ENCODE results near the gene EIF4G3. TPM values are rescaled to one million over a fixed set of nuclear protein-coding genes. Genes with fewer than 3 reads are reported as not detected.
"Not testable (repeated sequence)": the region's sequence is repeated elsewhere in the genome, so short reads cannot be mapped to it uniquely, and the experiment has no call there.

Gene EIF4G3
- 34.4 TPM for polyA plus RNA-seq (2012; ENCODE audit: missing spikeins)

- DNase-seq (ENCODE audit: insufficient read length) (peak; percentile 89), FAIRE-seq (peak; percentile 94)
- TF ChIP-seq TAF1 (IDR thresholded peaks at IDR 0.05; ENCODE audit: borderline replicate concordance, low read depth, low read length) = peak; percentile 85
- TF ChIP-seq POLR2A (IDR thresholded peaks at IDR 0.05; ENCODE audit: low read depth, low read length) = peak; percentile 83
- peak; percentile 80 for TF ChIP-seq POLR2AphosphoS5 (IDR thresholded peaks at IDR 0.05; ENCODE audit: low read depth, low read length)
Measured at GRCh38 chr1:21176586-21177555, at the start of gene EIF4G3. Gene EIF4G3 (minus strand): TSS chr1:21176897. CDS start chr1:21002742, 174,155 bp downstream.

GRCh38 chr1:21225065-21225464 is 48.4 kb upstream of the EIF4G3 start:
- TF ChIP-seq POLR2A (IDR thresholded peaks at IDR 0.05; ENCODE audit: low read depth, low read length) (no peak), POLR2AphosphoS5 (IDR thresholded peaks at IDR 0.05; ENCODE audit: low read depth, low read length) (no peak)
- FAIRE-seq (no peak), DNase-seq (ENCODE audit: insufficient read length) (no peak)

- TF ChIP-seq TAF1 (IDR thresholded peaks at IDR 0.05; ENCODE audit: borderline replicate concordance, low read depth, low read length) (no peak), POLR2AphosphoS5 (IDR thresholded peaks at IDR 0.05; ENCODE audit: low read depth, low read length) (no peak), POLR2A (IDR thresholded peaks at IDR 0.05; ENCODE audit: low read depth, low read length) (no peak)
- FAIRE-seq (no peak), DNase-seq (ENCODE audit: insufficient read length) (no peak)
Measured at GRCh38 chr1:21220815-21221214, 44.1 kb upstream of the EIF4G3 start.

- TF ChIP-seq POLR2A (IDR thresholded peaks at IDR 0.05; ENCODE audit: low read depth, low read length) = no peak
- TF ChIP-seq TAF1 (IDR thresholded peaks at IDR 0.05; ENCODE audit: borderline replicate concordance, low read depth, low read length) = no peak
- no peak for TF ChIP-seq POLR2AphosphoS5 (IDR thresholded peaks at IDR 0.05; ENCODE audit: low read depth, low read length)
- FAIRE-seq (no peak), DNase-seq (ENCODE audit: insufficient read length) (no peak)
Measured at GRCh38 chr1:21219674-21220073, 43.0 kb upstream of the EIF4G3 start.

- FAIRE-seq = no peak
- TF ChIP-seq POLR2A (IDR thresholded peaks at IDR 0.05; ENCODE audit: low read depth, low read length) (no peak), TAF1 (IDR thresholded peaks at IDR 0.05; ENCODE audit: borderline replicate concordance, low read depth, low read length) (no peak), POLR2AphosphoS5 (IDR thresholded peaks at IDR 0.05; ENCODE audit: low read depth, low read length) (no peak)
- no peak for DNase-seq (ENCODE audit: insufficient read length)
Measured at GRCh38 chr1:21217812-21218596, 41.3 kb upstream of the EIF4G3 start.

- no peak for TF ChIP-seq POLR2AphosphoS5 (IDR thresholded peaks at IDR 0.05; ENCODE audit: low read depth, low read length)
- no peak for TF ChIP-seq TAF1 (IDR thresholded peaks at IDR 0.05; ENCODE audit: borderline replicate concordance, low read depth, low read length)
- TF ChIP-seq POLR2A (IDR thresholded peaks at IDR 0.05; ENCODE audit: low read depth, low read length) = no peak
- peak; percentile 48 for DNase-seq (ENCODE audit: insufficient read length)
- FAIRE-seq = no peak
Measured at GRCh38 chr1:21216835-21217811, 40.4 kb upstream of the EIF4G3 start.

GRCh38 chr1:21212126-21212525 is 35.4 kb upstream of the EIF4G3 start:
- DNase-seq (ENCODE audit: insufficient read length) (no peak), FAIRE-seq (no peak)
- no peak for TF ChIP-seq TAF1 (IDR thresholded peaks at IDR 0.05; ENCODE audit: borderline replicate concordance, low read depth, low read length)
- TF ChIP-seq POLR2A (IDR thresholded peaks at IDR 0.05; ENCODE audit: low read depth, low read length) = no peak
- TF ChIP-seq POLR2AphosphoS5 (IDR thresholded peaks at IDR 0.05; ENCODE audit: low read depth, low read length) = no peak

- not testable (repeated sequence) for DNase-seq (ENCODE audit: insufficient read length); FAIRE-seq
Measured at GRCh38 chr1:21208137-21208700, 31.5 kb upstream of the EIF4G3 start.

GRCh38 chr1:21206117-21206516 is 29.4 kb upstream of the EIF4G3 start:
- DNase-seq (ENCODE audit: insufficient read length) (no peak), FAIRE-seq (no peak)
- TF ChIP-seq TAF1 (IDR thresholded peaks at IDR 0.05; ENCODE audit: borderline replicate concordance, low read depth, low read length) (no peak), POLR2A (IDR thresholded peaks at IDR 0.05; ENCODE audit: low read depth, low read length) (no peak), POLR2AphosphoS5 (IDR thresholded peaks at IDR 0.05; ENCODE audit: low read depth, low read length) (no peak)

GRCh38 chr1:21205416-21205815 is 28.7 kb upstream of the EIF4G3 start:
- TF ChIP-seq POLR2AphosphoS5 (IDR thresholded peaks at IDR 0.05; ENCODE audit: low read depth, low read length) (no peak), TAF1 (IDR thresholded peaks at IDR 0.05; ENCODE audit: borderline replicate concordance, low read depth, low read length) (no peak), POLR2A (IDR thresholded peaks at IDR 0.05; ENCODE audit: low read depth, low read length) (no peak)
- no peak for DNase-seq (ENCODE audit: insufficient read length)
- FAIRE-seq = no peak
